ENCODE measurements around the gene NELL1.

NELL1 gene

GRCh38 chr11:20770414-20770946 lies 101.1 kb downstream of the NELL1 start:
- no peaks in the 10 kb centered on the region for H3K4me1 ChIP-seq (ENCODE audit: control insufficient read depth, insufficient read depth, low read length)
- H3K27ac ChIP-seq (ENCODE audit: low read depth, low read length) = no peak overlapping the region
- H3K9me3 ChIP-seq (ENCODE audit: control insufficient read depth, insufficient read depth, low read depth, low read length) = no peaks in the 10 kb centered on the region
- no peak overlapping the region for H3K4me3 ChIP-seq (ENCODE audit: low read depth, low read length)
- H3K27me3 ChIP-seq (ENCODE audit: control insufficient read depth, insufficient read depth, low read length) = no peaks in the 10 kb centered on the region
- no peak overlapping the region for H3K9ac ChIP-seq (ENCODE audit: low read length)
- H3K36me3 ChIP-seq (ENCODE audit: control insufficient read depth, insufficient read depth, low read length) = no peaks in the 10 kb centered on the region

GRCh38 chr11:20771026-20771425 lies 101.6 kb downstream of the NELL1 start:
- H3K4me3 ChIP-seq (ENCODE audit: low read depth, low read length) = no peak overlapping the region
- no peaks in the 10 kb centered on the region for H3K36me3 ChIP-seq (ENCODE audit: control insufficient read depth, insufficient read depth, low read length)
- H3K9me3 ChIP-seq (ENCODE audit: control insufficient read depth, insufficient read depth, low read depth, low read length) = no peaks in the 10 kb centered on the region
- H3K27me3 ChIP-seq (ENCODE audit: control insufficient read depth, insufficient read depth, low read length) = no peaks in the 10 kb centered on the region
- no peaks in the 10 kb centered on the region for H3K4me1 ChIP-seq (ENCODE audit: control insufficient read depth, insufficient read depth, low read length)
- H3K9ac ChIP-seq (ENCODE audit: low read length) = no peak overlapping the region
- H3K27ac ChIP-seq (ENCODE audit: low read depth, low read length) = no peak overlapping the region

GRCh38 chr11:20771681-20772080 lies 102.3 kb downstream of the NELL1 start:
- Histone ChIP-seq H3K27ac (ENCODE audit: low read depth, low read length) (no peak overlapping the region), H3K4me3 (ENCODE audit: low read depth, low read length) (no peak overlapping the region), H3K27me3 (ENCODE audit: control insufficient read depth, insufficient read depth, low read length) (no peaks in the 10 kb centered on the region), H3K9ac (ENCODE audit: low read length) (no peak overlapping the region), H3K36me3 (ENCODE audit: control insufficient read depth, insufficient read depth, low read length) (no peaks in the 10 kb centered on the region), H3K4me1 (ENCODE audit: control insufficient read depth, insufficient read depth, low read length) (no peaks in the 10 kb centered on the region), H3K9me3 (ENCODE audit: control insufficient read depth, insufficient read depth, low read depth, low read length) (no peaks in the 10 kb centered on the region)

- no peak overlapping the region for H3K27ac ChIP-seq (ENCODE audit: low read depth, low read length)
- no peaks in the 10 kb centered on the region for H3K27me3 ChIP-seq (ENCODE audit: control insufficient read depth, insufficient read depth, low read length)
- H3K4me3 ChIP-seq (ENCODE audit: low read depth, low read length) = no peak overlapping the region
- H3K36me3 ChIP-seq (ENCODE audit: control insufficient read depth, insufficient read depth, low read length) = no peaks in the 10 kb centered on the region
- H3K4me1 ChIP-seq (ENCODE audit: control insufficient read depth, insufficient read depth, low read length) = no peaks in the 10 kb centered on the region
- no peak overlapping the region for H3K9ac ChIP-seq (ENCODE audit: low read length)
- no peaks in the 10 kb centered on the region for H3K9me3 ChIP-seq (ENCODE audit: control insufficient read depth, insufficient read depth, low read depth, low read length)
These were observed 105.9 kb downstream of the NELL1 start for GRCh38 chr11:20775331-20775730.

GRCh38 chr11:20782775-20783174 lies 113.4 kb downstream of the NELL1 start:
- no peaks in the 10 kb centered on the region for H3K4me1 ChIP-seq (ENCODE audit: control insufficient read depth, insufficient read depth, low read length)
- no peaks in the 10 kb centered on the region for H3K36me3 ChIP-seq (ENCODE audit: control insufficient read depth, insufficient read depth, low read length)
- H3K27ac ChIP-seq (ENCODE audit: low read depth, low read length) = no peak overlapping the region
- no peak overlapping the region for H3K4me3 ChIP-seq (ENCODE audit: low read depth, low read length)
- no peak overlapping the region for H3K9ac ChIP-seq (ENCODE audit: low read length)
- no peaks in the 10 kb centered on the region for H3K27me3 ChIP-seq (ENCODE audit: control insufficient read depth, insufficient read depth, low read length)
- no peaks in the 10 kb centered on the region for H3K9me3 ChIP-seq (ENCODE audit: control insufficient read depth, insufficient read depth, low read depth, low read length)

GRCh38 chr11:20783220-20783619 lies 113.8 kb downstream of the NELL1 start:
- no peak overlapping the region for H3K4me3 ChIP-seq (ENCODE audit: low read depth, low read length)
- H3K36me3 ChIP-seq (ENCODE audit: control insufficient read depth, insufficient read depth, low read length) = no peaks in the 10 kb centered on the region
- H3K9ac ChIP-seq (ENCODE audit: low read length) = no peak overlapping the region
- H3K9me3 ChIP-seq (ENCODE audit: control insufficient read depth, insufficient read depth, low read depth, low read length) = no peaks in the 10 kb centered on the region
- no peaks in the 10 kb centered on the region for H3K4me1 ChIP-seq (ENCODE audit: control insufficient read depth, insufficient read depth, low read length)
- no peak overlapping the region for H3K27ac ChIP-seq (ENCODE audit: low read depth, low read length)
- no peaks in the 10 kb centered on the region for H3K27me3 ChIP-seq (ENCODE audit: control insufficient read depth, insufficient read depth, low read length)

GRCh38 chr11:20790622-20791021 lies 121.2 kb downstream of the NELL1 start:
- H3K4me3 ChIP-seq (ENCODE audit: low read depth, low read length) = no peak overlapping the region
- no peaks in the 10 kb centered on the region for H3K27me3 ChIP-seq (ENCODE audit: control insufficient read depth, insufficient read depth, low read length)
- no peak overlapping the region for H3K27ac ChIP-seq (ENCODE audit: low read depth, low read length)
- no peaks in the 10 kb centered on the region for H3K4me1 ChIP-seq (ENCODE audit: control insufficient read depth, insufficient read depth, low read length)
- H3K36me3 ChIP-seq (ENCODE audit: control insufficient read depth, insufficient read depth, low read length) = no peaks in the 10 kb centered on the region
- no peaks in the 10 kb centered on the region for H3K9me3 ChIP-seq (ENCODE audit: control insufficient read depth, insufficient read depth, low read depth, low read length)
- H3K9ac ChIP-seq (ENCODE audit: low read length) = no peak overlapping the region

GRCh38 chr11:20795005-20795404 lies 125.6 kb downstream of the NELL1 start:
- no peaks in the 10 kb centered on the region for H3K4me1 ChIP-seq (ENCODE audit: control insufficient read depth, insufficient read depth, low read length)
- H3K27me3 ChIP-seq (ENCODE audit: control insufficient read depth, insufficient read depth, low read length) = no peaks in the 10 kb centered on the region
- no peaks in the 10 kb centered on the region for H3K36me3 ChIP-seq (ENCODE audit: control insufficient read depth, insufficient read depth, low read length)
- no peaks in the 10 kb centered on the region for H3K9me3 ChIP-seq (ENCODE audit: control insufficient read depth, insufficient read depth, low read depth, low read length)
- H3K9ac ChIP-seq (ENCODE audit: low read length) = no peak overlapping the region
- no peak overlapping the region for H3K27ac ChIP-seq (ENCODE audit: low read depth, low read length)
- no peak overlapping the region for H3K4me3 ChIP-seq (ENCODE audit: low read depth, low read length)

GRCh38 chr11:20808328-20808727 lies 138.9 kb downstream of the NELL1 start:
- no peaks in the 10 kb centered on the region for H3K27me3 ChIP-seq (ENCODE audit: control insufficient read depth, insufficient read depth, low read length)
- H3K4me1 ChIP-seq (ENCODE audit: control insufficient read depth, insufficient read depth, low read length) = no peaks in the 10 kb centered on the region
- H3K9me3 ChIP-seq (ENCODE audit: control insufficient read depth, insufficient read depth, low read depth, low read length) = no peaks in the 10 kb centered on the region
- no peak overlapping the region for H3K27ac ChIP-seq (ENCODE audit: low read depth, low read length)
- no peaks in the 10 kb centered on the region for H3K36me3 ChIP-seq (ENCODE audit: control insufficient read depth, insufficient read depth, low read length)
- no peak overlapping the region for H3K9ac ChIP-seq (ENCODE audit: low read length)
- no peak overlapping the region for H3K4me3 ChIP-seq (ENCODE audit: low read depth, low read length)

GRCh38 chr11:20821046-20821445 lies 151.7 kb downstream of the NELL1 start:
- no peaks in the 10 kb centered on the region for H3K36me3 ChIP-seq (ENCODE audit: control insufficient read depth, insufficient read depth, low read length)
- no peaks in the 10 kb centered on the region for H3K4me1 ChIP-seq (ENCODE audit: control insufficient read depth, insufficient read depth, low read length)
- no peak overlapping the region for H3K9ac ChIP-seq (ENCODE audit: low read length)
- no peak overlapping the region for H3K4me3 ChIP-seq (ENCODE audit: low read depth, low read length)
- no peaks in the 10 kb centered on the region for H3K27me3 ChIP-seq (ENCODE audit: control insufficient read depth, insufficient read depth, low read length)
- H3K9me3 ChIP-seq (ENCODE audit: control insufficient read depth, insufficient read depth, low read depth, low read length) = no peaks in the 10 kb centered on the region
- no peak overlapping the region for H3K27ac ChIP-seq (ENCODE audit: low read depth, low read length)

GRCh38 chr11:20821470-20821869 lies 152.1 kb downstream of the NELL1 start:
- no peaks in the 10 kb centered on the region for H3K4me1 ChIP-seq (ENCODE audit: control insufficient read depth, insufficient read depth, low read length)
- H3K36me3 ChIP-seq (ENCODE audit: control insufficient read depth, insufficient read depth, low read length) = no peaks in the 10 kb centered on the region
- no peak overlapping the region for H3K4me3 ChIP-seq (ENCODE audit: low read depth, low read length)
- H3K9me3 ChIP-seq (ENCODE audit: control insufficient read depth, insufficient read depth, low read depth, low read length) = no peaks in the 10 kb centered on the region
- no peak overlapping the region for H3K9ac ChIP-seq (ENCODE audit: low read length)
- no peaks in the 10 kb centered on the region for H3K27me3 ChIP-seq (ENCODE audit: control insufficient read depth, insufficient read depth, low read length)
- no peak overlapping the region for H3K27ac ChIP-seq (ENCODE audit: low read depth, low read length)

- Histone ChIP-seq H3K4me3 (ENCODE audit: low read depth, low read length) (no peak overlapping the region), H3K9ac (ENCODE audit: low read length) (no peak overlapping the region), H3K36me3 (ENCODE audit: control insufficient read depth, insufficient read depth, low read length) (no peaks in the 10 kb centered on the region), H3K27me3 (ENCODE audit: control insufficient read depth, insufficient read depth, low read length) (no peaks in the 10 kb centered on the region), H3K27ac (ENCODE audit: low read depth, low read length) (no peak overlapping the region), H3K9me3 (ENCODE audit: control insufficient read depth, insufficient read depth, low read depth, low read length) (no peaks in the 10 kb centered on the region), H3K4me1 (ENCODE audit: control insufficient read depth, insufficient read depth, low read length) (no peaks in the 10 kb centered on the region)
These were observed 155.4 kb downstream of the NELL1 start for GRCh38 chr11:20824773-20825172.
